Measurements from ENCODE around the gene CDKL1. TPM values are rescaled to one million over a fixed set of nuclear protein-coding genes. Genes with fewer than 3 reads are reported as not detected.

Gene CDKL1
- 7.1 and 9.4 TPM in 2 replicates for total RNA-seq

DNA sequence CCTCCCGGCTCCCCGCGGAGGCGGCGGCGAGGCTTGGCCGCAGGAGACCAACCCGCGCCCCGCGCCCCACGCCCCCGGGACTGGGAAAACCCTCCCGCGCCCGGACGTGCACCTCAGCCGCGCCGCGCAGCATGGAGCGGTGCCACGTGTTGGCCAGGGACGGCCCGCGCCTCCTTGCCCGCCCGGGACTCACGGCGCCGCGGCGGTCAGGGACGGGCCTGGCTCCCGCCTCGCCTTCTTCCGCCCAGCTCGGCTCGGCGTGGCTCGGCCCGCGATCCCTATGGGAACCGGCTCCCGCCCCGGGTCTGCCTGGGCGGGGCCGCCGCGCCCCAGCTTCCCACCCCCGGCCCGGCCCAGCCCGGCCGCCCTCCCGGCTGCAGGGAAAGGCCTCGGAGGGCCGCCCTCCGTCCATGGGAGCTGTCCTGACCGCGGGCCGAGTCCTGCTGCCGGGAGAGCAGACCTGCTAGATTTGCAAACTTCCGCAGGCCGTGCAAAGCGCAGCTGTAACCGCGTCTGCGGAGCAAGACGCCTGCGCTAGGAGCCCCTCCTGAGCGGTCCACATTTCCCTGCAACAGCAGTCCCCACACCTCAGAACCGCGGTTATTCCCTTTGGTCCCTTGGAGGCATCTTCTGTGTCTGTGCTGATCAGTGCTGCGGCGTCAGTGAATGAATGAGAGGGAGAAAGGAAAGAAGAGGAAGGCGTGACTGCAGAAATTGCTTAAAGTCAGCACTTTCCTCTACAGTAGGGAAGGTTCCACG, at the start of gene CDKL1:
CDKL1 (minus strand) TSS at position 251 of the 759 bp plus-strand sequence. CDS start 1,013 bp downstream, outside the sequence.

DNA sequence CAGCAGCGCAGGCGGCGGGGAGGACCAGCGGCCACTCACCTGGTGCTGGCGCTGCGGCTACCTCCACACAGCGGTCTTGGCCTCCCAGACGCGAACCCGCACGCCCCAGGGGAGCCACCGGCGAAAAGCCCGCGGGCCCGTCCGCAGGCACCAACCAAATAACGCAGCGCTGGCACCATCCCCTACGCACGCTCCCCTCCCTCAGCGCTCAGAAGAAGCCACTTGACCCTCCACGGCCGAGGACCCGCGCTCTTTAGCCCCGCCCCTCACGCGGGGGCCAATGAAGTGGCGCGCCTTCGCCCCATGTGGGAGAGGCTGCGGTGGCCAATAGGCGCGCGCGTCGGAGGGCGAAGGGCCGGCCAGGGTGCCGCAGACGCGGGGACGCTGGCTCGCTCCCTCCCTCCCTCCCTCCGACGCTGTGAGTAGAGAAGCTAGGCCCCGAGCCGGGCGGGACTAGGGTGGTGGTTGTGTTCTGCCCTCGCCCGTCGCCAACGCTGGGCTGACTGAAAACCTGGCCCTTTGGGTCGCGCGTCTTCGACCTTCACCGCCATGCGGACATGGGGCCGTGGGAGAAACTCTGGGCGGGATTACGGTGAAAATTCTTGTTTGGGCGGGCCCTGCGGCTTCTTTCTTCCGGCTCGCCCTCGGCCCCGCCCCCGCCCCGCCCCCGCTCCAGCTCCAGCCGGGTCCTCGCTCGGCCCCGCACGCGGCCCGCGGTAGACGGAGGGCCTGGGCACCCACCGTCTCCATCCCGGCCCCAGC, 84.5 kb downstream of the CDKL1 start, which contains the start of the genes DMAC2L and L2HGDH:
DMAC2L (plus strand) TSS at position 353 of the 762 bp plus-strand sequence. CDS start 9,164 bp downstream, outside the sequence.
L2HGDH (minus strand) TSS at position 258 of the 762 bp plus-strand sequence; CDS start at position 179, 79 bp downstream.

Other genes with a start within 250 kb of the CDKL1 start
- 15.4 and 15.6 TPM in 2 replicates for gene SOS2, start 165.3 kb downstream of the CDKL1 start, total RNA-seq
- 2.7 and 3.9 TPM in 2 replicates for gene L2HGDH, start 84.7 kb downstream of the CDKL1 start, total RNA-seq
- gene DMAC2L, start 84.6 kb downstream of the CDKL1 start, total RNA-seq, result 3.1 and 5.3 TPM in 2 replicates
- 25.0 and 35.3 TPM in 2 replicates for gene MAP4K5, start 135.7 kb upstream of the CDKL1 start, total RNA-seq
- gene ATL1, start 163.3 kb upstream of the CDKL1 start, total RNA-seq, result 3.0 and 7.0 TPM in 2 replicates

All from smooth muscle cell of bladder (primary cell).